ENCODE measurements around the gene CDK14. TPM values are rescaled to one million over a fixed set of nuclear protein-coding genes. Genes with fewer than 3 reads are reported as not detected.

Gene CDK14
- total and polyA plus RNA-seq, 5 donors from 2014 or later, result 0.58 to 4.0 (median 2.3) TPM

DNA sequence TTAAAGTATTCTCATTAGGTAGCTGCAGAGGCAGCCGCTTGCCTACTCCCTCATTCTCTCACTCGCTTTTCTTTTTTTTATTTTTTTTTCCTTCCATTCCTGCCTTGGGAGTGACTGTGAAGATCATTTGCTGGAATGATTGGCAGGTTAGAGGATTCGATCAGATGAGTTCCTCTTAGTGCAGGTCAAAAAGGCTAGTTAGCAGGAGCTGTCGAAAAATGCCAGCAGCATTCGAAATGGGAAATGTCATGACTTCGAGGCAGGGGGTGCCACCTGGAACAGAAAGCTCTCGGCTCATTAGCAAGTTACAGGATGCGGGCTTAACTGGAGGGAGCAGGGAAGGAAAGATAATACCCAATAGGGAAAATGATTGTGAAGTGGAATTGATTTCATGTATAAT lies 530.6 kb downstream of the CDK14 start:
- H3K27ac ChIP-seq (ENCODE audit: insufficient read depth, low read length, poor library complexity, severe bottlenecking), result no peak overlapping the region
- no peak overlapping the region for H3K4me3 Mint-ChIP-seq
- H3K27me3 Mint-ChIP-seq, result no peaks in the 10 kb centered on the region
- no peak for ATAC-seq (ENCODE audit: low read depth in 2 of 2)
- no peak overlapping the region for H3K27ac Mint-ChIP-seq
- no peak overlapping the region for H3K4me3 ChIP-seq (ENCODE audit: low read depth, low read length)
- H3K9me3 ChIP-seq (ENCODE audit: control insufficient read depth in 2 of 2, low read length in 2 of 2), result no peaks in the 10 kb centered on the region
- H3K36me3 ChIP-seq (ENCODE audit: control insufficient read depth, insufficient read depth, low read length), result no peaks in the 10 kb centered on the region
- no peak for DNase-seq
- no peaks in the 10 kb centered on the region for H3K27me3 ChIP-seq (ENCODE audit: control insufficient read depth, insufficient read depth, low read length)
- no peaks in the 10 kb centered on the region for H3K36me3 Mint-ChIP-seq
- no peaks in the 10 kb centered on the region for H3K4me1 ChIP-seq (ENCODE audit: control insufficient read depth, insufficient read depth, low read length, poor library complexity, severe bottlenecking)
- no peaks in the 10 kb centered on the region for H3K9me3 Mint-ChIP-seq
- H3K4me1 Mint-ChIP-seq, result no peaks in the 10 kb centered on the region

DNA sequence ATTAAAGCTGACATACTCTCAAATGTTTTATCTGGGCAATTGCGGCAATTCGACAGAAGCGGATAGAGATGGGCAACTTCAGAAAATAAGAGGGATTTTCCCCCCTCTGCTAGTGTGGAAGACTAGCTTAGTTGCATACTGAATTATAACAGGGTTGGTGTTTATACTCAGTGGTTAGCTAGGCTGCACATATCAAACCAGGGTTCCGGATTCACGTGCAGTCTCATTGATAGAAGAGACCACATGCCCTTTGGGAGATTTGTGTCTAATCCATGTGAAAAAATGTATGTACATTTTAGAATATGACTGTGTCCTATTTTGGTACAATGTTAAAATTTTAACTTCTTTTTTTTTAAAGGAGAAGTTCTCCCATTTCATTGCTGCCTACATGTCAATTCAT lies 531.2 kb downstream of the CDK14 start:
- no peak overlapping the region for H3K4me3 Mint-ChIP-seq
- no peaks in the 10 kb centered on the region for H3K36me3 Mint-ChIP-seq
- no peaks in the 10 kb centered on the region for H3K27me3 Mint-ChIP-seq
- ATAC-seq (ENCODE audit: low read depth in 2 of 2) (no peak), DNase-seq (no peak)
- no peaks in the 10 kb centered on the region for H3K27me3 ChIP-seq (ENCODE audit: control insufficient read depth, insufficient read depth, low read length)
- H3K4me1 ChIP-seq (ENCODE audit: control insufficient read depth, insufficient read depth, low read length, poor library complexity, severe bottlenecking), result no peaks in the 10 kb centered on the region
- peaks cover 0 to 4% (median 0%) of the 10 kb centered on the region in 7 donors for H3K9me3 Mint-ChIP-seq
- no peak overlapping the region for H3K4me3 ChIP-seq (ENCODE audit: low read depth, low read length)
- no peaks in the 10 kb centered on the region for H3K36me3 ChIP-seq (ENCODE audit: control insufficient read depth, insufficient read depth, low read length)
- no peak overlapping the region for H3K27ac ChIP-seq (ENCODE audit: insufficient read depth, low read length, poor library complexity, severe bottlenecking)
- H3K27ac Mint-ChIP-seq, result no peak overlapping the region
- H3K4me1 Mint-ChIP-seq, result no peaks in the 10 kb centered on the region
- no peaks in the 10 kb centered on the region for H3K9me3 ChIP-seq (ENCODE audit: control insufficient read depth in 2 of 2, low read length in 2 of 2)

GRCh38 chr7:91127959-91128358 lies 531.8 kb downstream of the CDK14 start:
- Histone ChIP-seq H3K9me3 (ENCODE audit: control insufficient read depth in 2 of 2, low read length in 2 of 2) (no peaks in the 10 kb centered on the region), H3K4me3 (ENCODE audit: low read depth, low read length) (no peak overlapping the region), H3K27me3 (ENCODE audit: control insufficient read depth, insufficient read depth, low read length) (no peaks in the 10 kb centered on the region), H3K27ac (ENCODE audit: insufficient read depth, low read length, poor library complexity, severe bottlenecking) (no peak overlapping the region), H3K4me1 (ENCODE audit: control insufficient read depth, insufficient read depth, low read length, poor library complexity, severe bottlenecking) (no peaks in the 10 kb centered on the region), H3K36me3 (ENCODE audit: control insufficient read depth, insufficient read depth, low read length) (no peaks in the 10 kb centered on the region)
- Mint-ChIP-seq H3K27ac (no peak overlapping the region), H3K4me1 (no peaks in the 10 kb centered on the region), H3K4me3 (no peak overlapping the region), H3K9me3 (peaks cover 0 to 4% (median 0%) of the 10 kb centered on the region in 7 donors), H3K36me3 (no peaks in the 10 kb centered on the region), H3K27me3 (no peaks in the 10 kb centered on the region)
- DNase-seq (no peak), ATAC-seq (ENCODE audit: low read depth in 2 of 2) (no peak)

DNA sequence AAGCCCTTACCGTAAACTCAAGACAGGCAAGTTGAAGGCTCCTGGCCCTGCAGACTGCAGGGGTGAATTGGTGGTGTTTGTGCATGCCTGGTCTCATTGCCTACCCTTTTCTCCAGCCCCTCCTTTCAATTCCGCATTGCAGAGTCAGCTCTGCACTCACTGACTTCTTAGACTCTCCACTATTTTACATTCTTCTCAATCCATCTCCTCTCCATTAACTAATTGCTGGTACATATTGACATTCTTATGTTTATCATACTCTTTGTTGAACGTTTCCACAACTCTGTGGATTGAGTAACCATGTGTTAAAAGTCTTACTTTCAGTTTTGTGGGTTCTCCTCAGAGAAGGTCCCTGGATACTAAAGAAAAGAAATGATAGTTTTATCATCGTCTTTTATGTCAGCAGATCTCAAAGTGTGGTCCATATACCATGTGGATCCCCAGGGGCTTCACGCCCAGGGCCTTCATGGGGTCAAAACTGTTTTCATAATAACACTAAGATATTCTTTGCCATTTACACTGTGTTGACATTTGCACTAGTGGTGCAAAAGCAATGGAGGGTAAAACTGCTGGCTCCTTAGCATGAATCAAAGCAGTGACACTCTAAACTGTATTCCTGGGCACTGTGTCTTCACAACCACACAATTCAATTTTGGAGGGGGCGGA lies 532.7 kb downstream of the CDK14 start:
- Histone ChIP-seq H3K27ac (ENCODE audit: insufficient read depth, low read length, poor library complexity, severe bottlenecking) (no peak overlapping the region), H3K4me1 (ENCODE audit: control insufficient read depth, insufficient read depth, low read length, poor library complexity, severe bottlenecking) (no peaks in the 10 kb centered on the region), H3K27me3 (ENCODE audit: control insufficient read depth, insufficient read depth, low read length) (no peaks in the 10 kb centered on the region), H3K9me3 (ENCODE audit: control insufficient read depth in 2 of 2, low read length in 2 of 2) (no peaks in the 10 kb centered on the region), H3K4me3 (ENCODE audit: low read depth, low read length) (no peak overlapping the region), H3K36me3 (ENCODE audit: control insufficient read depth, insufficient read depth, low read length) (no peaks in the 10 kb centered on the region)
- Mint-ChIP-seq H3K4me1 (no peaks in the 10 kb centered on the region), H3K27me3 (no peaks in the 10 kb centered on the region), H3K36me3 (no peaks in the 10 kb centered on the region), H3K27ac (no peak overlapping the region), H3K4me3 (no peak overlapping the region), H3K9me3 (peaks cover 0 to 4% (median 0%) of the 10 kb centered on the region in 7 donors)
- DNase-seq, result no peak
- ATAC-seq (ENCODE audit: low read depth in 2 of 2), result no peak

GRCh38 chr7:91135300-91135699 lies 539.2 kb downstream of the CDK14 start:
- H3K4me1 Mint-ChIP-seq, result no peaks in the 10 kb centered on the region
- peaks cover 0 to 4% (median 0%) of the 10 kb centered on the region in 7 donors for H3K9me3 Mint-ChIP-seq
- DNase-seq, result no peak
- H3K27ac ChIP-seq (ENCODE audit: insufficient read depth, low read length, poor library complexity, severe bottlenecking), result no peak overlapping the region
- H3K27ac Mint-ChIP-seq, result no peak overlapping the region
- H3K4me1 ChIP-seq (ENCODE audit: control insufficient read depth, insufficient read depth, low read length, poor library complexity, severe bottlenecking), result no peaks in the 10 kb centered on the region
- H3K4me3 Mint-ChIP-seq, result no peak overlapping the region
- H3K36me3 Mint-ChIP-seq, result no peaks in the 10 kb centered on the region
- H3K9me3 ChIP-seq (ENCODE audit: control insufficient read depth in 2 of 2, low read length in 2 of 2), result no peaks in the 10 kb centered on the region
- H3K36me3 ChIP-seq (ENCODE audit: control insufficient read depth, insufficient read depth, low read length), result no peaks in the 10 kb centered on the region
- H3K27me3 Mint-ChIP-seq, result no peaks in the 10 kb centered on the region
- ATAC-seq (ENCODE audit: low read depth in 2 of 2), result no peak
- H3K27me3 ChIP-seq (ENCODE audit: control insufficient read depth, insufficient read depth, low read length), result no peaks in the 10 kb centered on the region
- no peak overlapping the region for H3K4me3 ChIP-seq (ENCODE audit: low read depth, low read length)

DNA sequence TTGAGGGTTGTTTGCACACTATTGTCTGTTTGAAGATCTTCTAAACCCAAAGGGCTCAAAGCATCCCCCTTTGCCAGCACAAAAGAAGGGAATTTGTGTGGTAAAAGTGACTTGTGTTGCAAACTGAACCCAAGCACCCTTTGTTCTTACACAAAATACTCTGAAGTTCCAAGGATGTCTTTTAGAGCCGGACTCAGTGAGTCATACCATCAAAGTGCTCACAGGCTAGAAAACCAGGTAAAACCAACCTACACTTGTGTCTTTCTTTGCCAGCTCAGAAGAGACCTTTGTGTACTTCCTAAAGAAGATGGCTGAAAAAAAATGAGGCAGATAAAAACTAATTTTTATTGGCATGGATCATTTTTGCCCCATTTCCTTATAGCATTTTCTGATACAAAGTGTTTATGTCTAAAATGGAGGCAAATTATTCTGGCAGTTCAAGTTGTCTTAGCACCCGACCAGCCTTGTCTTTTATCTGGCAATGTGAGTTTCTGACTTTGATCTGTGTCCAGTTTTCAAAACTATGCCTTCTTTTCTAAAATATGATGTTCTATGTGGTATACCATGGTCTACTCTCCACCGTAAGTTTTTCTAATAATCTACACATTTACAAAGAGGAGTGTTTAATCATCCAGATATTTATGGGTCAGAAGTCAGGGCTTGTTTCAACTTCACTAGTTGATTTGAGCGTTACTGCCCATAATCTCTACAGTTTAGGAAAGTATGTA lies 539.7 kb downstream of the CDK14 start:
- ATAC-seq (ENCODE audit: low read depth in 2 of 2), result no peak
- DNase-seq, result no peak
- Mint-ChIP-seq H3K27ac (no peak overlapping the region), H3K4me3 (no peak overlapping the region), H3K27me3 (no peaks in the 10 kb centered on the region), H3K9me3 (peaks cover 0 to 5% (median 0%) of the 10 kb centered on the region in 7 donors), H3K36me3 (no peaks in the 10 kb centered on the region), H3K4me1 (no peaks in the 10 kb centered on the region)
- Histone ChIP-seq H3K4me1 (ENCODE audit: control insufficient read depth, insufficient read depth, low read length, poor library complexity, severe bottlenecking) (no peaks in the 10 kb centered on the region), H3K27ac (ENCODE audit: insufficient read depth, low read length, poor library complexity, severe bottlenecking) (no peak overlapping the region), H3K27me3 (ENCODE audit: control insufficient read depth, insufficient read depth, low read length) (no peaks in the 10 kb centered on the region), H3K36me3 (ENCODE audit: control insufficient read depth, insufficient read depth, low read length) (no peaks in the 10 kb centered on the region), H3K4me3 (ENCODE audit: low read depth, low read length) (no peak overlapping the region), H3K9me3 (ENCODE audit: control insufficient read depth in 2 of 2, low read length in 2 of 2) (no peaks in the 10 kb centered on the region)

- Mint-ChIP-seq H3K36me3 (no peaks in the 10 kb centered on the region), H3K4me1 (no peaks in the 10 kb centered on the region), H3K27ac (no peak overlapping the region), H3K4me3 (no peak overlapping the region), H3K9me3 (peaks cover 0 to 3% (median 0%) of the 10 kb centered on the region in 7 donors), H3K27me3 (no peaks in the 10 kb centered on the region)
- no peak overlapping the region for H3K27ac ChIP-seq (ENCODE audit: insufficient read depth, low read length, poor library complexity, severe bottlenecking)
- H3K36me3 ChIP-seq (ENCODE audit: control insufficient read depth, insufficient read depth, low read length), result no peaks in the 10 kb centered on the region
- no peaks in the 10 kb centered on the region for H3K4me1 ChIP-seq (ENCODE audit: control insufficient read depth, insufficient read depth, low read length, poor library complexity, severe bottlenecking)
- no peak for ATAC-seq (ENCODE audit: low read depth in 2 of 2)
- H3K4me3 ChIP-seq (ENCODE audit: low read depth, low read length), result no peak overlapping the region
- H3K9me3 ChIP-seq (ENCODE audit: control insufficient read depth in 2 of 2, low read length in 2 of 2), result no peaks in the 10 kb centered on the region
- H3K27me3 ChIP-seq (ENCODE audit: control insufficient read depth, insufficient read depth, low read length), result no peaks in the 10 kb centered on the region
- DNase-seq, result no peak
Observed at GRCh38 chr7:91137153-91137787, 541.1 kb downstream of the CDK14 start.
